ENCODE data around the gene CIB1. TPM values are rescaled to one million over a fixed set of nuclear protein-coding genes. Genes with fewer than 3 reads are reported as not detected.
A peak's percentile ranks its signal among the peaks of the same experiment; 100 is the strongest.
"Not testable (repeated sequence)": the region's sequence is repeated elsewhere in the genome, so short reads cannot be mapped to it uniquely, and the experiment has no call there.

CIB1 gene
- total RNA-seq, 2 experiments from 2014 or later: 151 to 154 TPM

DNA sequence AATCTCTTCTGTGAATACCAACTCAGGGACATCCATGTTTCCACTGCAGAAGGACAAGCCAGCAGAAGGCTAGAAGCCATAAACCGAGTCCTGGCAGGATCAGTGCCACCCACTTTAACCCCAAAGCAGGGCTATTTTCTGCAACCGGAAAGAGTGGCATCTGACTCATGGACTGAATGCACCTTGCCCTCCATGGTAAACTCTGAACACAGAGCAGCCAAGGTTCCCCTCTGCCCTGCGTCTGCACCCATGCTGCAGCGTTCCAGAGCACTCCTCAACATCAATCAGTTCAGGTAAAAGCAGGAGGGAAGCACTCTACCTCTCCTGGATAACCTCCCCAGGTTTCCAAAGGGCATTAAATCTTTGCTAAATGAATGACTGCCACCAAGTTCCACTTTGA, 30.9 kb upstream of the CIB1 start:
- Mint-ChIP-seq H3K36me3 (ENCODE audit: low read depth) (peaks cover 27% of the 10 kb centered on the region), H3K27ac (peak overlapping the region; percentile 99), H3K27me3 (no peaks in the 10 kb centered on the region), H3K4me3 (peak overlapping the region; percentile 85), H3K4me1 (ENCODE audit: low read depth) (peaks cover 26% of the 10 kb centered on the region), H3K9me3 (no peaks in the 10 kb centered on the region)
- TF ChIP-seq, protein P1, sequence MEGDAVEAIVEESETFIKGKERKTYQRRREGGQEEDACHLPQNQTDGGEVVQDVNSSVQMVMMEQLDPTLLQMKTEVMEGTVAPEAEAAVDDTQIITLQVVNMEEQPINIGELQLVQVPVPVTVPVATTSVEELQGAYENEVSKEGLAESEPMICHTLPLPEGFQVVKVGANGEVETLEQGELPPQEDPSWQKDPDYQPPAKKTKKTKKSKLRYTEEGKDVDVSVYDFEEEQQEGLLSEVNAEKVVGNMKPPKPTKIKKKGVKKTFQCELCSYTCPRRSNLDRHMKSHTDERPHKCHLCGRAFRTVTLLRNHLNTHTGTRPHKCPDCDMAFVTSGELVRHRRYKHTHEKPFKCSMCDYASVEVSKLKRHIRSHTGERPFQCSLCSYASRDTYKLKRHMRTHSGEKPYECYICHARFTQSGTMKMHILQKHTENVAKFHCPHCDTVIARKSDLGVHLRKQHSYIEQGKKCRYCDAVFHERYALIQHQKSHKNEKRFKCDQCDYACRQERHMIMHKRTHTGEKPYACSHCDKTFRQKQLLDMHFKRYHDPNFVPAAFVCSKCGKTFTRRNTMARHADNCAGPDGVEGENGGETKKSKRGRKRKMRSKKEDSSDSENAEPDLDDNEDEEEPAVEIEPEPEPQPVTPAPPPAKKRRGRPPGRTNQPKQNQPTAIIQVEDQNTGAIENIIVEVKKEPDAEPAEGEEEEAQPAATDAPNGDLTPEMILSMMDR (IDR thresholded peaks at IDR 0.05): no peak
- ATAC-seq (peak; percentile 51), DNase-seq (peak; percentile 54)
- intact Hi-C loops (cut with micrococcal nuclease): loop anchor here (5.0 kb wide), 1 partner anchor 32 kb away; the partner anchor contains the start of genes CIB1 and GDPGP1
- ChIA-PET POLR2A (interaction anchor here (1.8 kb wide), 1 partner anchor 29 kb away, joined by 9 read pairs; no protein-coding TSS in a partner anchor), CTCF (no interaction called here)

- intact Hi-C loops (cut with micrococcal nuclease): no loop called here
- Mint-ChIP-seq H3K27ac (no peak overlapping the region), H3K36me3 (ENCODE audit: low read depth) (peaks cover 14% of the 10 kb centered on the region), H3K4me3 (no peak overlapping the region), H3K4me1 (ENCODE audit: low read depth) (peaks cover 12% of the 10 kb centered on the region), H3K27me3 (no peaks in the 10 kb centered on the region), H3K9me3 (no peaks in the 10 kb centered on the region)
- ATAC-seq (no peak), DNase-seq (no peak)
- ChIA-PET POLR2A (interaction anchor here (0.9 to 1.1 kb wide), 4 partner anchors 11 to 356 kb away, joined by 3 read pairs; no protein-coding TSS in a partner anchor), CTCF (interaction anchor here (0.7 to 1.7 kb wide), 3 partner anchors 12 to 220 kb away, joined by 3 to 4 read pairs (median 4); no protein-coding TSS in a partner anchor)
- TF ChIP-seq, protein P1 (IDR thresholded peaks at IDR 0.05): no peak
Measured at GRCh38 chr15:90262426-90262825, 28.7 kb upstream of the CIB1 start.

DNA sequence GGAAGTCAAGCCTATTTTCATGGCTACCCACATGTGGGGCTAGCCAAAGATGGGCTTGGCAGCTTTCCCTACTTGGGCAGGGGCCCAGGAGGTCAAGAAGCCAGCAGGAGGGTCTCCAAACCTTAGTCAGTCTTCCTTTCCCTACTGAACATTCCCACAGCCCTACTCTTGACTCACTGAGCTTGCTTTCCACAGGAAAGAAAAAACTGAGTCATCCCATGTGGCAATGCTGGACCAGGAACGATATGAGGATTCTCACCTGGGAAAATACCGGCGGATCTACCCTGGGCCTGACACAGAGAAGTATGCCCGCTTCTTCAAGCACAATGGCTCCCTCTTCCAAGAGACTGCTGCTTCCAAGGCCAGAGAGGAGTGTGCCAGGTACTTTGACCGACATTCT, 28.1 kb upstream of the CIB1 start:
- H3K9me3 Mint-ChIP-seq: no peaks in the 10 kb centered on the region
- H3K4me1 Mint-ChIP-seq (ENCODE audit: low read depth): peaks cover 12% of the 10 kb centered on the region
- H3K36me3 Mint-ChIP-seq (ENCODE audit: low read depth): peaks cover 9% of the 10 kb centered on the region
- ChIA-PET CTCF (interaction anchor here (0.8 to 1.7 kb wide), 3 partner anchors 12 to 221 kb away, joined by 3 to 4 read pairs (median 3); no protein-coding TSS in a partner anchor), POLR2A (interaction anchor here (0.9 to 1.0 kb wide), 3 partner anchors 10 to 356 kb away, joined by 3 read pairs; no protein-coding TSS in a partner anchor)
- no peak overlapping the region for H3K4me3 Mint-ChIP-seq
- TF ChIP-seq, protein P1 (IDR thresholded peaks at IDR 0.05): no peak
- DNase-seq: no peak
- H3K27ac Mint-ChIP-seq: no peak overlapping the region
- intact Hi-C loops (cut with micrococcal nuclease): no loop called here
- H3K27me3 Mint-ChIP-seq: no peaks in the 10 kb centered on the region
- no peak for ATAC-seq

DNA sequence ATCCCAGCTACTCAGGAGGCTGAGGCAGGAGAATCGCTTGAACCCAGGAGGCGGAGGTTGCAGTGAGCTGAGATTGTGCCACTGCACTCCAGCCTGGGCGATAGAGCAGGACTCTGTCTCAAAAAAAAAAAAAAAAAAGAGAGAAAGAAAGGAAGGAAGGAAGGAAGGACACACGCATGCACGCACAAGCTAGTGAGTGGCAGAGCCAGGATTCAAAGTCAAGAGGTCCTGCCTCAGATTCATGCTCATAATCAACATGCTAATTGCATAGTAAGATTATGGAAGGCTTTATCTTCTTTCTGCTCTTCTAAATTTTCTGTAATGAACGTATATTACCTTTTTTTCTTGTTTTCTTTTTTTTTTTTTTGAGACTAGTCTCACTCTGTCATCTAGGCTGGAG, 27.0 kb upstream of the CIB1 start:
- POLR2A ChIA-PET: interaction anchor here (0.9 kb wide), 1 partner anchor 27 kb away, joined by 3 read pairs; the partner anchor contains the start of genes CIB1 and GDPGP1
- H3K27ac Mint-ChIP-seq; ATAC-seq; intact Hi-C loops (cut with micrococcal nuclease); CTCF ChIA-PET; DNase-seq; H3K27me3 Mint-ChIP-seq; H3K4me3 Mint-ChIP-seq; H3K36me3 Mint-ChIP-seq (ENCODE audit: low read depth); H3K9me3 Mint-ChIP-seq: not testable (repeated sequence)
- peaks cover 12% of the 10 kb centered on the region for H3K4me1 Mint-ChIP-seq (ENCODE audit: low read depth)

- POLR2A ChIA-PET: no interaction called here
Measured at GRCh38 chr15:90259524-90259923, 25.8 kb upstream of the CIB1 start.

More at GRCh38 chr15:90259524-90259923, 25.8 kb upstream of the CIB1 start:
- Mint-ChIP-seq H3K27ac (no peak overlapping the region), H3K4me3 (no peak overlapping the region), H3K4me1 (ENCODE audit: low read depth) (peaks cover 8% of the 10 kb centered on the region), H3K27me3 (no peaks in the 10 kb centered on the region), H3K9me3 (no peaks in the 10 kb centered on the region), H3K36me3 (ENCODE audit: low read depth) (no peaks in the 10 kb centered on the region)
- CTCF ChIA-PET: interaction anchor here (0.9 kb wide), 1 partner anchor 42 kb away, joined by 3 read pairs; no protein-coding TSS in a partner anchor
- TF ChIP-seq, protein P1 (IDR thresholded peaks at IDR 0.05): no peak
- DNase-seq: no peak
- intact Hi-C loops (cut with micrococcal nuclease): no loop called here
- peak; percentile 78 for ATAC-seq
